HEK293 (cell line): ENCODE results near the gene MARCO.

Experiments used
- CTCF ChIA-PET: fragments of 350-600 bp; formaldehyde crosslinking; extraction: SDS; loops from one replicate; lab custom pipeline; 2021; ENCODE audit warnings: antibody characterized with exemption; lab: Yijun Ruan, JAX
- POLR2A ChIA-PET: fragments of 300-600 bp; formaldehyde crosslinking; extraction: SDS; loops from one replicate; lab custom pipeline; 2020; ENCODE audit warnings: antibody characterized with exemption, inconsistent platforms; lab: Yijun Ruan, JAX
- H3K27ac ChIP-seq: fragments of 200-500 bp; sonication (Bioruptor generic); 2 replicates; pipeline ENCODE4 v1.5.1; 2014; ENCODE audit warnings: low read depth, low read length, control low read depth, inconsistent platforms; ENCODE audit errors: extremely low read depth
- H3K36me3 ChIP-seq, 2 experiments: fragments of 200-500 bp in 1 of 2; sonication (Bioruptor generic) in 1 of 2; 1 replicate in 1 of 2; 2 replicates in 1 of 2; pipeline ENCODE4 v1.5.1; 2014 to 2017; ENCODE audit warnings: inconsistent platforms in 2 of 2, low read length in 2 of 2; ENCODE audit not compliant: control insufficient read depth in 2 of 2, insufficient read depth in 1 of 2
- H3K4me1 ChIP-seq: fragments of 200-500 bp; sonication (Bioruptor generic); 2 replicates; pipeline ENCODE4 v1.5.1; 2014; ENCODE audit warnings: mild to moderate bottlenecking, low read length, inconsistent platforms; ENCODE audit not compliant: control insufficient read depth, insufficient read depth
- H3K4me3 ChIP-seq: 2 replicates; pipeline ENCODE4 v1.5.1; 2011; ENCODE audit warnings: low read depth, mild to moderate bottlenecking, control low read depth, low read length, moderate library complexity
- H3K9me3 ChIP-seq: fragments of 200-500 bp; sonication (Bioruptor generic); 2 replicates; pipeline ENCODE4 v1.5.1; 2014; ENCODE audit warnings: low read depth, low read length, inconsistent platforms; ENCODE audit not compliant: control insufficient read depth, insufficient read depth
- HOXD13 ChIP-seq: sonication (generic); formaldehyde crosslinking; IDR thresholded peaks from 2 replicates; pipeline ENCODE4 v1.8.0; 2022; ENCODE audit warnings: missing genetic modification reagents, borderline replicate concordance
- KLF17 ChIP-seq: fragments of 450-650 bp; formaldehyde crosslinking; IDR thresholded peaks from 2 replicates; pipeline ENCODE4 v1.5.1; 2016; ENCODE audit warnings: missing biosample characterization, missing genetic modification characterization
- KLF7 ChIP-seq: fragments of 450-650 bp; formaldehyde crosslinking; IDR thresholded peaks from 2 replicates; pipeline ENCODE4 v1.5.1; 2016; ENCODE audit warnings: missing biosample characterization, missing genetic modification characterization, borderline replicate concordance
- KLF8 ChIP-seq: fragments of 450-650 bp; formaldehyde crosslinking; IDR thresholded peaks from 2 replicates; pipeline ENCODE4 v1.5.1; 2016; ENCODE audit warnings: missing biosample characterization, missing genetic modification characterization
- KLF9 ChIP-seq: fragments of 450-650 bp; formaldehyde crosslinking; IDR thresholded peaks from 2 replicates; pipeline ENCODE4 v1.5.1; 2016; ENCODE audit warnings: missing biosample characterization, missing genetic modification characterization, low read depth
- REPIN1 ChIP-seq: fragments of 450-650 bp; formaldehyde crosslinking; IDR thresholded peaks from 2 replicates; pipeline ENCODE4 v1.5.1; 2017; ENCODE audit warnings: missing biosample characterization, missing genetic modification characterization, low read depth
- TCF7L2 ChIP-seq: IDR thresholded peaks from 2 replicates; pipeline ENCODE4 v1.6.1; 2011; ENCODE audit warnings: low read depth, mild to moderate bottlenecking, inconsistent platforms, low read length, moderate library complexity, borderline replicate concordance
- ZNF175 ChIP-seq: fragments of 450-650 bp; formaldehyde crosslinking; IDR thresholded peaks from 2 replicates; pipeline ENCODE4 v1.5.1; 2016; ENCODE audit warnings: missing biosample characterization, missing genetic modification characterization
- ZNF302 ChIP-seq: fragments of 450-650 bp; formaldehyde crosslinking; IDR thresholded peaks from 2 replicates; pipeline ENCODE4 v1.5.1; 2016; ENCODE audit warnings: missing biosample characterization, missing genetic modification characterization, low read depth
- ZNF341 ChIP-seq: fragments of 450-650 bp; formaldehyde crosslinking; IDR thresholded peaks from 2 replicates; pipeline ENCODE4; 2016; ENCODE audit warnings: low read depth, missing biosample characterization, missing genetic modification characterization
- ZNF354C ChIP-seq: fragments of 450-650 bp; formaldehyde crosslinking; IDR thresholded peaks from 2 replicates; pipeline ENCODE4 v1.5.1; 2016; ENCODE audit warnings: missing biosample characterization, missing genetic modification characterization, low read depth, borderline replicate concordance
- ZNF398 ChIP-seq: fragments of 450-650 bp; formaldehyde crosslinking; IDR thresholded peaks from 2 replicates; pipeline ENCODE4 v1.5.1; 2017; ENCODE audit warnings: missing biosample characterization, missing genetic modification characterization
- ZNF473 ChIP-seq: fragments of 450-650 bp; formaldehyde crosslinking; IDR thresholded peaks from 2 replicates; pipeline ENCODE4 v1.5.1; 2017; ENCODE audit warnings: missing biosample characterization, missing genetic modification characterization
- ZNF48 ChIP-seq: fragments of 450-650 bp; formaldehyde crosslinking; IDR thresholded peaks from 2 replicates; pipeline ENCODE4 v1.5.1; 2016; ENCODE audit warnings: missing biosample characterization, missing genetic modification characterization
- ZNF513 ChIP-seq: fragments of 450-650 bp; IDR thresholded peaks from 2 replicates; pipeline ENCODE4 v1.5.1; 2018; ENCODE audit warnings: missing biosample characterization, missing genetic modification characterization
- ZNF514 ChIP-seq: fragments of 450-650 bp; formaldehyde crosslinking; IDR thresholded peaks from 2 replicates; pipeline ENCODE4 v1.5.1; 2016; ENCODE audit warnings: missing biosample characterization, missing genetic modification characterization
- ZNF521 ChIP-seq: fragments of 450-650 bp; formaldehyde crosslinking; IDR thresholded peaks from 2 replicates; pipeline ENCODE4 v1.5.1; 2017; ENCODE audit warnings: missing biosample characterization, mild to moderate bottlenecking, missing genetic modification characterization
- ZNF548 ChIP-seq: fragments of 450-650 bp; formaldehyde crosslinking; IDR thresholded peaks from 2 replicates; pipeline ENCODE4 v1.5.1; 2016; ENCODE audit warnings: missing biosample characterization, missing genetic modification characterization
- ZNF660 ChIP-seq: fragments of 450-650 bp; IDR thresholded peaks from 2 replicates; pipeline ENCODE4 v1.5.1; 2018; ENCODE audit warnings: missing biosample characterization, mild to moderate bottlenecking, missing genetic modification characterization
- ZNF791 ChIP-seq: fragments of 450-650 bp; formaldehyde crosslinking; IDR thresholded peaks from 2 replicates; pipeline ENCODE4 v1.5.1; 2016; ENCODE audit warnings: missing biosample characterization, missing genetic modification characterization
- ZSCAN30 ChIP-seq: fragments of 450-650 bp; IDR thresholded peaks from 2 replicates; pipeline ENCODE4 v1.5.1; 2018; ENCODE audit warnings: missing biosample characterization, mild to moderate bottlenecking, missing genetic modification characterization, moderate library complexity
- TF ChIP-seq, protein P1 (sequence below): fragments of 450-650 bp; formaldehyde crosslinking; IDR thresholded peaks from 2 replicates; pipeline ENCODE4 v1.5.1; 2016; ENCODE audit warnings: missing biosample characterization, missing genetic modification characterization

Gene MARCO

GRCh38 chr2:119005555-119005954, 63.6 kb downstream of the MARCO start (continued):
- TF ChIP-seq ZNF513 (tag by site-specific recombination): no peak

DNA sequence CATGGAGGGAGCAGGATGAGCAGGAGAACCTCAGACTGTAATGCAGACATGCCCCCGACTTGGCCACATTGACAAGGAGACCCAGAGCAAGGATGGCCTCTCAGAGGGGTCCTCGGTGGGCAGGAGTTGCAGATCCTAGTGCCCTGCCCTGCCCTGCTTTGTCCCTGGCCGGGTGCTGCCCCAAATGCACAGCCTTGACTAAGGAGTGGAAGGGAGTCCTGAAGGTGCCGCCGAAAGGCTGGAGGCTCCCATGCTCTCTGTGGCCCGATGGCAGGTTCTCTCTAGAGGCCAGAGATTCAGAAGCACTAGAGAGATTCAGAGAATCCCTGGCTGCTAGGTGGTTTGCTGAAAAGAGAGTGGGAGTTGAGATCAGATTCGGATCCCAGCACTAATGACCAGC, 64.4 kb downstream of the MARCO start:
- ChIA-PET CTCF (interaction anchor here (1.0 kb wide), 1 partner anchor 125 kb away, joined by 6 read pairs; no protein-coding TSS in a partner anchor), POLR2A (no interaction called here)
- TF ChIP-seq, protein P1, sequence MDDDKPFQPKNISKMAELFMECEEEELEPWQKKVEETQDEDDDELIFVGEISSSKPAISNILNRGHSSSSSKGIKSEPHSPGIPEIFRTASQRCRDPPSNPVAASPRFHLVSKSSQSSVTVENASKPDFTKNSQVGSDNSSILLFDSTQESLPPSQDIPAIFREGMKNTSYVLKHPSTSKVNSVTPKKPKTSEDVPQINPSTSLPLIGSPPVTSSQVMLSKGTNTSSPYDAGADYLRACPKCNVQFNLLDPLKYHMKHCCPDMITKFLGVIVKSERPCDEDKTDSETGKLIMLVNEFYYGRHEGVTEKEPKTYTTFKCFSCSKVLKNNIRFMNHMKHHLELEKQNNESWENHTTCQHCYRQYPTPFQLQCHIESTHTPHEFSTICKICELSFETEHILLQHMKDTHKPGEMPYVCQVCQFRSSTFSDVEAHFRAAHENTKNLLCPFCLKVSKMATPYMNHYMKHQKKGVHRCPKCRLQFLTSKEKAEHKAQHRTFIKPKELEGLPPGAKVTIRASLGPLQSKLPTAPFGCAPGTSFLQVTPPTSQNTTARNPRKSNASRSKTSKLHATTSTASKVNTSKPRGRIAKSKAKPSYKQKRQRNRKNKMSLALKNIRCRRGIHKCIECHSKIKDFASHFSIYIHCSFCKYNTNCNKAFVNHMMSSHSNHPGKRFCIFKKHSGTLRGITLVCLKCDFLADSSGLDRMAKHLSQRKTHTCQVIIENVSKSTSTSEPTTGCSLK (tag by site-specific recombination): no peak
- TF ChIP-seq ZNF548 (tag by site-specific recombination) (no peak), ZNF341 (tag by site-specific recombination) (no peak), ZNF48 (tag by site-specific recombination) (no peak), ZNF521 (no peak), HOXD13 (CRISPR knock-in tag) (no peak), ZNF513 (tag by site-specific recombination) (no peak), ZSCAN30 (no peak), ZNF791 (tag by site-specific recombination) (no peak), KLF9 (tag by site-specific recombination) (no peak), KLF17 (tag by site-specific recombination) (no peak), KLF8 (tag by site-specific recombination) (no peak), ZNF660 (tag by site-specific recombination) (no peak), ZNF398 (no peak)
- no peaks in the 10 kb centered on the region for H3K4me1 ChIP-seq
- no peak overlapping the region for H3K4me3 ChIP-seq
- H3K27ac ChIP-seq: no peak overlapping the region
- H3K9me3 ChIP-seq: no peaks in the 10 kb centered on the region; the same call in 1 of the 2 replicates
- no peaks in the 10 kb centered on the region for H3K36me3 ChIP-seq

DNA sequence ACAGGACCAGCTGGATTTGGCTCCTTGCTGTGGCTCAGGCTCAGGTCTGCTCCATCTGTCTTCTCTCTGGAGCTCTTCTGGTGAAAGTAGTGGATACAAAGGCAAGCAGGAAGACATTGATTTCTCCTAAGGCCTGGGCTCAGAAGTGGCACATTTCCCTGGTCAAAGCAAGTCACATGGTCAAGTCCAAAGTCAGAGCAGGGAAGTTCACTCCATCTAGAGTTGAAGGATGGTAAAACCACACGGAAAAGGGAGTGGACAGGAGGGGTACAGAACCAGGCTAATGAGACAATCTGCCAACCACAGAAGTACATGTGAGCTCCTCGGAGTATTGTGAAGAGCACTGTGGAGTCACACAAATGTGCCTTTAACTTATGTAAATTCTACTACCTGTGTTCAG, 66.1 kb downstream of the MARCO start:
- POLR2A ChIA-PET: no interaction called here
- Histone ChIP-seq H3K4me1 (no peaks in the 10 kb centered on the region), H3K9me3 (no peaks in the 10 kb centered on the region; the same call in 1 of the 2 replicates), H3K4me3 (no peak overlapping the region), H3K36me3 (no peaks in the 10 kb centered on the region), H3K27ac (no peak overlapping the region)
- CTCF ChIA-PET: interaction anchor here (0.6 to 1.6 kb wide), 6 partner anchors 18 to 258 kb away, joined by 3 to 12 read pairs (median 3); no protein-coding TSS in a partner anchor
- TF ChIP-seq REPIN1 (tag by site-specific recombination) (no peak), KLF7 (tag by site-specific recombination) (no peak), ZNF514 (tag by site-specific recombination) (no peak), TCF7L2 (no peak), ZNF302 (tag by site-specific recombination) (no peak), ZNF473 (tag by site-specific recombination) (no peak), ZNF354C (tag by site-specific recombination) (no peak), ZNF175 (tag by site-specific recombination) (no peak)
